Fibroblast of skin of abdomen (primary cell): ENCODE measurements around the gene GDNF.
A peak's percentile ranks its signal among the peaks of the same experiment; 100 is the strongest.

Experiments used
- DNase-seq: peaks from one replicate; pipeline ENCODE4 v3.0.0-alpha.2; 2013

GDNF gene

GRCh38 chr5:37777432-37778130, 62.3 kb downstream of the GDNF start:
- peak; percentile 41 for DNase-seq

- peak; percentile 94 for DNase-seq
These were observed 63.0 kb downstream of the GDNF start for GRCh38 chr5:37776826-37777225.

- no peak for DNase-seq
These were observed 64.8 kb downstream of the GDNF start for GRCh38 chr5:37774912-37775483.

GRCh38 chr5:37773809-37774208, 66.0 kb downstream of the GDNF start:
- no peak for DNase-seq

- DNase-seq: no peak
These were observed 67.6 kb downstream of the GDNF start for GRCh38 chr5:37772255-37772654.

GRCh38 chr5:37771731-37772130, 68.1 kb downstream of the GDNF start:
- peak; percentile 100 for DNase-seq

- no peak for DNase-seq
These were observed 68.6 kb downstream of the GDNF start for GRCh38 chr5:37771203-37771611.

GRCh38 chr5:37770786-37771185, 69.1 kb downstream of the GDNF start:
- peak; percentile 25 for DNase-seq

GRCh38 chr5:37769840-37770239, 70.0 kb downstream of the GDNF start:
- no peak for DNase-seq

GRCh38 chr5:37769108-37769507, 70.7 kb downstream of the GDNF start:
- no peak for DNase-seq

GRCh38 chr5:37768371-37768770, 71.5 kb downstream of the GDNF start:
- DNase-seq: no peak

- no peak for DNase-seq
These were observed 71.9 kb downstream of the GDNF start for GRCh38 chr5:37767961-37768360.

GRCh38 chr5:37767251-37767650, 72.6 kb downstream of the GDNF start:
- no peak for DNase-seq
